HepG2 (cell line): Measurements from ENCODE around the gene BLVRB. TPM values are rescaled to one million over a fixed set of nuclear protein-coding genes. Genes with fewer than 3 reads are reported as not detected.

ENCODE experiments used
- DMAP1 ChIP-seq: IDR thresholded peaks from 2 replicates; pipeline ENCODE4 v1.6.1; 2016
- HNF1A ChIP-seq, 2 experiments: sonication (generic) in 1 of 2; formaldehyde crosslinking in 1 of 2; IDR thresholded peaks; 2 replicates each; pipeline versions ENCODE4 v1.4.0 to v1.6.1; 2016 to 2020; ENCODE audit warnings: borderline replicate concordance in 1 of 2, low read depth in 1 of 2, mild to moderate bottlenecking in 1 of 2, missing genetic modification reagents in 1 of 2
- JARID2 ChIP-seq: sonication (generic); formaldehyde crosslinking; IDR thresholded peaks from 2 replicates; pipeline ENCODE4 v1.8.1; 2023; ENCODE audit warnings: missing genetic modification reagents, inconsistent platforms; ENCODE audit not compliant: insufficient replicate concordance
- KDM5B ChIP-seq: sonication (generic); formaldehyde crosslinking; IDR thresholded peaks from 2 replicates; pipeline ENCODE4 v1.4.0; 2020; ENCODE audit warnings: missing genetic modification reagents, mild to moderate bottlenecking, borderline replicate concordance
- MAF1 ChIP-seq: sonication (generic); formaldehyde crosslinking; IDR thresholded peaks from 2 replicates; pipeline ENCODE4 v1.5.0; 2020; ENCODE audit warnings: missing genetic modification reagents, borderline replicate concordance
- MYC ChIP-seq: sonication (generic); formaldehyde crosslinking; IDR thresholded peaks from 2 replicates; pipeline ENCODE4 v1.9.0; 2021; ENCODE audit warnings: missing genetic modification reagents, borderline replicate concordance
- NFRKB ChIP-seq: fragments of 450-650 bp; IDR thresholded peaks from 2 replicates; pipeline ENCODE4 v1.6.1; 2017
- NR2C2 ChIP-seq: sonication (generic); formaldehyde crosslinking; IDR thresholded peaks from 2 replicates; pipeline ENCODE4 v1.4.0; 2020; ENCODE audit warnings: missing genetic modification reagents, mild to moderate bottlenecking, moderate library complexity, borderline replicate concordance
- SKI ChIP-seq: fragments of 450-650 bp; IDR thresholded peaks from one replicate; pipeline ENCODE4 v1.6.1; 2018; ENCODE audit warnings: mild to moderate bottlenecking; ENCODE audit not compliant: partially characterized antibody
- SP4 ChIP-seq: sonication (generic); formaldehyde crosslinking; IDR thresholded peaks from 2 replicates; pipeline ENCODE4 v1.8.1; 2023; ENCODE audit warnings: mild to moderate bottlenecking, missing genetic modification reagents
- ZNF282 ChIP-seq: fragments of 450-650 bp; IDR thresholded peaks from 2 replicates; pipeline ENCODE4 v1.6.1; 2018; ENCODE audit not compliant: partially characterized antibody
- ZNF768 ChIP-seq: sonication (generic); formaldehyde crosslinking; IDR thresholded peaks from 2 replicates; pipeline ENCODE4 v1.4.0; 2020; ENCODE audit warnings: missing genetic modification reagents
- polyA plus RNA-seq, 8 experiments: library from polyadenylated mRNA; depleted of rRNA in 3 of 8; stranded (reverse) in 7 of 8; unstranded in 1 of 8; fragments of >200 nt; fragmentation: Illumina TruSeq in 4 of 8; extraction: Trizol in 4 of 8; gene quantifications; 2 replicates each; pipeline versions ENCODE4 v1.2.1 to v1.2.3, GENCODE V29; 2011 to 2016; ENCODE audit warnings: low read depth in 4 of 8, missing spikeins in 1 of 8, mixed read lengths in 1 of 8; ENCODE audit not compliant: insufficient read depth in 1 of 8
- total RNA-seq, 5 experiments: library from RNA; depleted of rRNA; stranded (reverse); fragments of >200 nt; fragmentation: Illumina TruSeq; extraction: Trizol; gene quantifications; 2 replicates each; pipeline ENCODE4 v1.2.3, GENCODE V29; 2016; ENCODE audit warnings: low read depth in 1 of 5
- TF ChIP-seq, protein P1 (sequence below): sonication (generic); formaldehyde crosslinking; IDR thresholded peaks from 2 replicates; pipeline ENCODE4 v1.8.0; 2022; ENCODE audit warnings: mild to moderate bottlenecking, missing genetic modification reagents; ENCODE audit not compliant: insufficient replicate concordance
- TF ChIP-seq, protein P2 (sequence below): fragments of 450-650 bp; IDR thresholded peaks from 2 replicates; pipeline ENCODE4 v1.6.1; 2017; ENCODE audit warnings: mild to moderate bottlenecking
- TF ChIP-seq, protein P3 (sequence below): IDR thresholded peaks from 2 replicates; pipeline ENCODE4 v1.6.1; 2018; ENCODE audit warnings: missing genetic modification reagents
- TF ChIP-seq, protein P4 (sequence below): sonication (generic); formaldehyde crosslinking; IDR thresholded peaks from 2 replicates; pipeline ENCODE4 v1.4.0; 2020; ENCODE audit warnings: missing genetic modification reagents

BLVRB gene
- total and polyA plus RNA-seq, 2 of the 13 experiments (the other 11 are each of a cell fraction or from before 2014, with no cell fraction given) = 25.9 to 51.4 TPM

- TF ChIP-seq JARID2 (no peak), SP4 (CRISPR knock-in tag) (peak; percentile 91), KDM5B (peak; percentile 55; the same call in 1 of the 2 replicates), MYC (peak; percentile 46; the same call in 1 of the 2 replicates), NR2C2 (peak; percentile 43; the same call in 1 of the 2 replicates), HNF1A (IDR thresholded peaks at IDR 0.05; ENCODE audit: low read depth) (no peak), HNF1A (CRISPR knock-in tag; IDR thresholded peaks at IDR 0.05; ENCODE audit: borderline replicate concordance) (0 out of 2 replicates have a peak, but pooled peaks have one; percentile 16), MAF1 (CRISPR knock-in tag) (0 out of 2 replicates have a peak, but pooled peaks have one; percentile 40), DMAP1 (CRISPR knock-in tag) (peak; percentile 52; the same call in 1 of the 2 replicates), NFRKB (no peak), SKI (peak; percentile 82), ZNF768 (CRISPR knock-in tag) (peak; percentile 58), ZNF282 (no peak)
- TF ChIP-seq, protein P1, sequence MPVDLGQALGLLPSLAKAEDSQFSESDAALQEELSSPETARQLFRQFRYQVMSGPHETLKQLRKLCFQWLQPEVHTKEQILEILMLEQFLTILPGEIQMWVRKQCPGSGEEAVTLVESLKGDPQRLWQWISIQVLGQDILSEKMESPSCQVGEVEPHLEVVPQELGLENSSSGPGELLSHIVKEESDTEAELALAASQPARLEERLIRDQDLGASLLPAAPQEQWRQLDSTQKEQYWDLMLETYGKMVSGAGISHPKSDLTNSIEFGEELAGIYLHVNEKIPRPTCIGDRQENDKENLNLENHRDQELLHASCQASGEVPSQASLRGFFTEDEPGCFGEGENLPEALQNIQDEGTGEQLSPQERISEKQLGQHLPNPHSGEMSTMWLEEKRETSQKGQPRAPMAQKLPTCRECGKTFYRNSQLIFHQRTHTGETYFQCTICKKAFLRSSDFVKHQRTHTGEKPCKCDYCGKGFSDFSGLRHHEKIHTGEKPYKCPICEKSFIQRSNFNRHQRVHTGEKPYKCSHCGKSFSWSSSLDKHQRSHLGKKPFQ (CRISPR knock-in tag) = no peak
- TF ChIP-seq, protein P2, sequence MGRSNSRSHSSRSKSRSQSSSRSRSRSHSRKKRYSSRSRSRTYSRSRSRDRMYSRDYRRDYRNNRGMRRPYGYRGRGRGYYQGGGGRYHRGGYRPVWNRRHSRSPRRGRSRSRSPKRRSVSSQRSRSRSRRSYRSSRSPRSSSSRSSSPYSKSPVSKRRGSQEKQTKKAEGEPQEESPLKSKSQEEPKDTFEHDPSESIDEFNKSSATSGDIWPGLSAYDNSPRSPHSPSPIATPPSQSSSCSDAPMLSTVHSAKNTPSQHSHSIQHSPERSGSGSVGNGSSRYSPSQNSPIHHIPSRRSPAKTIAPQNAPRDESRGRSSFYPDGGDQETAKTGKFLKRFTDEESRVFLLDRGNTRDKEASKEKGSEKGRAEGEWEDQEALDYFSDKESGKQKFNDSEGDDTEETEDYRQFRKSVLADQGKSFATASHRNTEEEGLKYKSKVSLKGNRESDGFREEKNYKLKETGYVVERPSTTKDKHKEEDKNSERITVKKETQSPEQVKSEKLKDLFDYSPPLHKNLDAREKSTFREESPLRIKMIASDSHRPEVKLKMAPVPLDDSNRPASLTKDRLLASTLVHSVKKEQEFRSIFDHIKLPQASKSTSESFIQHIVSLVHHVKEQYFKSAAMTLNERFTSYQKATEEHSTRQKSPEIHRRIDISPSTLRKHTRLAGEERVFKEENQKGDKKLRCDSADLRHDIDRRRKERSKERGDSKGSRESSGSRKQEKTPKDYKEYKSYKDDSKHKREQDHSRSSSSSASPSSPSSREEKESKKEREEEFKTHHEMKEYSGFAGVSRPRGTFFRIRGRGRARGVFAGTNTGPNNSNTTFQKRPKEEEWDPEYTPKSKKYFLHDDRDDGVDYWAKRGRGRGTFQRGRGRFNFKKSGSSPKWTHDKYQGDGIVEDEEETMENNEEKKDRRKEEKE = no peak
- TF ChIP-seq, protein P3, sequence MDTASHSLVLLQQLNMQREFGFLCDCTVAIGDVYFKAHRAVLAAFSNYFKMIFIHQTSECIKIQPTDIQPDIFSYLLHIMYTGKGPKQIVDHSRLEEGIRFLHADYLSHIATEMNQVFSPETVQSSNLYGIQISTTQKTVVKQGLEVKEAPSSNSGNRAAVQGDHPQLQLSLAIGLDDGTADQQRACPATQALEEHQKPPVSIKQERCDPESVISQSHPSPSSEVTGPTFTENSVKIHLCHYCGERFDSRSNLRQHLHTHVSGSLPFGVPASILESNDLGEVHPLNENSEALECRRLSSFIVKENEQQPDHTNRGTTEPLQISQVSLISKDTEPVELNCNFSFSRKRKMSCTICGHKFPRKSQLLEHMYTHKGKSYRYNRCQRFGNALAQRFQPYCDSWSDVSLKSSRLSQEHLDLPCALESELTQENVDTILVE (CRISPR knock-in tag) = peak; percentile 58; the same call in 1 of the 2 replicates
- TF ChIP-seq, protein P4, sequence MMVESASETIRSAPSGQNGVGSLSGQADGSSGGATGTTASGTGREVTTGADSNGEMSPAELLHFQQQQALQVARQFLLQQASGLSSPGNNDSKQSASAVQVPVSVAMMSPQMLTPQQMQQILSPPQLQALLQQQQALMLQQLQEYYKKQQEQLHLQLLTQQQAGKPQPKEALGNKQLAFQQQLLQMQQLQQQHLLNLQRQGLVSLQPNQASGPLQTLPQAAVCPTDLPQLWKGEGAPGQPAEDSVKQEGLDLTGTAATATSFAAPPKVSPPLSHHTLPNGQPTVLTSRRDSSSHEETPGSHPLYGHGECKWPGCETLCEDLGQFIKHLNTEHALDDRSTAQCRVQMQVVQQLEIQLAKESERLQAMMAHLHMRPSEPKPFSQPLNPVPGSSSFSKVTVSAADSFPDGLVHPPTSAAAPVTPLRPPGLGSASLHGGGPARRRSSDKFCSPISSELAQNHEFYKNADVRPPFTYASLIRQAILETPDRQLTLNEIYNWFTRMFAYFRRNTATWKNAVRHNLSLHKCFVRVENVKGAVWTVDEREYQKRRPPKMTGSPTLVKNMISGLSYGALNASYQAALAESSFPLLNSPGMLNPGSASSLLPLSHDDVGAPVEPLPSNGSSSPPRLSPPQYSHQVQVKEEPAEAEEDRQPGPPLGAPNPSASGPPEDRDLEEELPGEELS = peak; percentile 19; the same call in 1 of the 2 replicates
Measured at GRCh38 chr19:40444000-40444824, 21.3 kb downstream of the BLVRB start, which contains the start of gene SERTAD3 (continued).
